Superior temporal gyrus (tissue), 1 donor: ENCODE results near the gene GEMIN7.

ENCODE experiments used
- DNase-seq: peaks from one replicate; pipeline ENCODE4 v3.0.0-alpha.2; 2016; ENCODE audit errors: extremely low spot score

GEMIN7 gene

GRCh38 chr19:45061965-45062364 lies 17.1 kb upstream of the GEMIN7 start:
- DNase-seq: no peak

GRCh38 chr19:45063851-45064801 lies 14.9 kb upstream of the GEMIN7 start:
- no peak for DNase-seq

GRCh38 chr19:45066921-45067661 lies 12.0 kb upstream of the GEMIN7 start:
- no peak for DNase-seq

- no peak for DNase-seq
Observed at GRCh38 chr19:45068041-45068440, 11.0 kb upstream of the GEMIN7 start.

GRCh38 chr19:45069056-45069455 lies 10.0 kb upstream of the GEMIN7 start:
- DNase-seq: no peak

- DNase-seq: no peak
Observed at GRCh38 chr19:45070214-45070613, 8.8 kb upstream of the GEMIN7 start.

GRCh38 chr19:45070861-45071544 lies 8.1 kb upstream of the GEMIN7 start:
- no peak for DNase-seq

GRCh38 chr19:45071545-45071938 lies 7.5 kb upstream of the GEMIN7 start:
- no peak for DNase-seq

GRCh38 chr19:45071969-45072790 lies 6.9 kb upstream of the GEMIN7 start:
- DNase-seq: no peak

GRCh38 chr19:45074744-45075300 lies 4.2 kb upstream of the GEMIN7 start:
- DNase-seq: no peak

GRCh38 chr19:45075301-45076028 lies 3.6 kb upstream of the GEMIN7 start:
- DNase-seq: no peak

- DNase-seq: no peak
Observed at GRCh38 chr19:45076029-45076850, 2.8 kb upstream of the GEMIN7 start, which contains the start of gene ZNF296. Gene ZNF296, minus strand, starts transcription at chr19:45076478. Its CDS starts 105 bp downstream, at chr19:45076373.

GRCh38 chr19:45076851-45077730 lies 2.0 kb upstream of the GEMIN7 start:
- DNase-seq: no peak

GRCh38 chr19:45078390-45079062 lies 534 bp upstream of the GEMIN7 start:
- no peak for DNase-seq

- no peak for DNase-seq
Observed at GRCh38 chr19:45079911-45080370, 881 bp downstream of the GEMIN7 start.

GRCh38 chr19:45082170-45082569 lies 3.1 kb downstream of the GEMIN7 start:
- DNase-seq: no peak

- no peak for DNase-seq
Observed at GRCh38 chr19:45086480-45086879, 7.4 kb downstream of the GEMIN7 start.

- no peak for DNase-seq
Observed at GRCh38 chr19:45087531-45087930, 8.5 kb downstream of the GEMIN7 start.
